Erythroblast (primary cell): ENCODE measurements around the gene TBC1D16.
A peak's percentile ranks its signal among the peaks of the same experiment; 100 is the strongest.

Experiments used
- DNase-seq, 2 experiments: peaks; one replicate each; lab custom pipeline; 2025; lab: John Stamatoyannopoulos, UW
- GATA1 ChIP-seq: IDR thresholded peaks from 2 replicates; pipeline ENCODE4 v1.6.1; 2011; ENCODE audit warnings: low read depth, mild to moderate bottlenecking, control low read depth, low read length, moderate library complexity
- POLR2A ChIP-seq: IDR thresholded peaks from 2 replicates; pipeline ENCODE4 v1.6.1; 2011; ENCODE audit warnings: mild to moderate bottlenecking, low read length

The TBC1D16 gene

DNA sequence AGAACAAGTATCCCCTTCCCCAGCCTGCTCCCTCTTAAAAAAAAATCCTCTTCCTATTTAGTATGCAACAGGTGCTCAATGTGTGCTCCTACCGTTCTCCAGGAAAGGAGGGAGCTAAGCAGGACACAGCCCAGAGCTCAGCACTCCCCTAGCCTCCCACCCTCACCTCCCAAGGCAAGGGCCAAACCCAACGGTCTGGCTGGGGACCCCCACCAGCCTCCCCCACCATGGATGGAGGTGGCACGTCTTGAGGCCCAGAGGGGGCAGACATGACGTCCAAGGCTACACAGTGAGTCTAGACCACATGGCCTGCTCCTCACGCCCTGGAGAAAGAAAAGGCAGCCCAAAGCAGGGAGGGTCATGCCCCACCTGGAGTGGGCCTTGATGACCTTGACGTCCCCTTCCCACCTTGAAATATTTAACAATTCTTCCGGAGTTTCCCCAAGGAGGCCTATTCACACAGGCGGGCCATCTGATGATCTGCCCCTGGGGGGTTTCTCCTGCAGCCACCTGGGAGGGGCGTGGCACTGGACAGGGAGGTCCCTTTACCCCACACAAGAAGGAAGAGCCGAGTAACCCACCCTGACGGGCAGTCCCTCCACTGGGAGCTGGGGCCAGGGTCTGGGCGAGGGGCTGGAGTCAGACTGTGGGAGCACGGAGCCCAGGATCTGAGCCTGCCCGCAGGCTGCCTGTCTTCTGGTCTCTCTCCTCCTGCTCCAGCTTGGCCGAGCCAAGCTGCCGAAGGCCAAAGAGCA lies 107.0 kb downstream of the TBC1D16 start:
- no peak for TF ChIP-seq POLR2A
- no peak for TF ChIP-seq GATA1
- DNase-seq, result no peak

DNA sequence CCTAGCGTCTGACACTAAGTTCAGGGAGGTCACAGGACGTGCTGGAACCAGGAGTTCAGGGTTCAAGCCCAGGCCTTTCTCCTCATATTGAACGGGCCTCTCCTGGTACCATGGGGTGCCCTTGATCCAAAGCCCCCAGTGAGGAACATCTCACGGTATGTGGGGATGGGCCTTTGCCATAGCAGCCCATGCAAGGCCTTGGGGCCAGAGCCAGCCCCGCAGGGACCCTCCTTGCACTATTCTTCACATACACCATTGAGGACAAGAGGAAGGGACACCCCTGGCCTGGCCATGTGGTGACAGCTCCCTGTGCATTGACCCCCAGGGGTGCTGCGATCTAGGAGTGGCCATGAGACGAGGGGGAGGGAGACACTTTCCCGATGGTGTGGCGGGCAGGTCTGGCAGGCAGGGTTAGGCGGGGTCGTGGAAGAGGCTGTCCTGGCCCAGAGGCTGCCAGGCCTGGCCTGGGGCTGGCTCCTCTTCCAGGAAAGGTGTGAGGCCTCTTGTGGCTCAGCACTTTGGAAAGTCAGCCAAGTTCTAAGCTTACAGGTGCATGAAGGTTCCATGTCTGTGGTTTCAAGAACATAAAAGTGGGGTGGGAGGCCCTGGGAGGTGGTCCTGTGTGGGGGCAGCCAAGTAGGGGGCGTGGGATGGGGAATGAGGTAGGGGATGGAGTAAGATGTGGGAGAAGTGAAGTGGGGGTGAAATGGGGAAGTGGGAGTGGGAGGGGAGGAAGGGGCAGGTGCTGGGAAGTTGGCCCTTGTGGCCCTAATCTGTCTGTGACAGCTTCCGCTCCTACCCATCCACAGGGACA lies 107.8 kb downstream of the TBC1D16 start:
- no peak for DNase-seq
- TF ChIP-seq GATA1 (no peak), POLR2A (no peak)

DNA sequence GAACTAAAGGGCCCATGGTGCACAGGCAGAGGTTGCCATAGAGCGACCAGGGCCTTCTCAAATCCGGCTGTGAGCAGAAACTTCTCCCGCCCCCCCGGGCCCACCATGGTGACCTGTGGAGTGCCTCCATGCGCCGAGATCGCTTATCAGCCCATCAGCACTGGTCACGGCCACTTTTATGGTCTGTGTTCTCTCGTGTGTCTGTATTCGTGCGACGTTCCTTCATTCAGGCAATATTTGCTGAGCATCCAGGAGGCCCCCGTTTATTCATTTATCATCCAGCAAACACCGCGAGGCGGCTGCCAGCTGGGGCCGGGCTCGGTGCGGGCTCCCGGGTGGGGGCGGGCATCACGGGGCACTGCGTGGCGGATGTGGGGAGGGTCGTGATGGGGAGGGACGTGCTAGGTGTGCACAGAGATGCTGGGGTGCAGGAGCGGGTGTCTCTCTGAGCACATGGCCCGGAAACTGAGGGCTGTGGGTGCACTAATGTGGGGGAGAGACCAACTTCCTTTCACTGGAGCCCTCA lies 108.5 kb downstream of the TBC1D16 start:
- no peak for DNase-seq

DNA sequence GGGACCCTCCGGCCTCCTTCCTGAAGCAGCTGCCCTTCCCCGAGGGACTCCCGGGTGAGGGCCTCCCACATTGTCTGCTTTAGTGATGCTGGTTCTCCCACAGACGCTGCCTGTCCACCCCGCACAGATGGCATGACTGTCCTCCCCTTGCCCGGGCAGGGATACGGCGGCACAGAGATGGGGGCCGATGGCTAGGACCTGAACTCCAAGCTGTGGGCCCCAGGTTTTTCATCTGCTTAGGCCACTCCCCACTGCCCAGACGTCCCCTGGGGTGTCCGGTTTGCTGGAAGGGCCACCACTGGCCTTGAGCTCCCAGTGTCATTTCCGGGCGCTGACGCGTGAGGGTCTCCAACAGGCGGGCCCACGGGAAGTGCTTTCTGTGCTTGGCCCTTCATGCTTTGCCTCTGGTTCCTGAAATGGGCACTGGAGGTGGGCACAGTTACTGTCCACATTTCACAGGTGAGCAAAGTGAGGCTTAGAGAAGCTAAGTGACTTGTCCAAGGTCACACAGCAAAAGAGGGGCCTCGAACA lies 109.0 kb downstream of the TBC1D16 start:
- TF ChIP-seq GATA1 (no peak), POLR2A (no peak)
- no peak for DNase-seq

More for the DNA sequence above, 108.5 kb downstream of the TBC1D16 start:
- TF ChIP-seq POLR2A, result no peak
- no peak for TF ChIP-seq GATA1

- DNase-seq, result peak in 1 of 2 experiments; percentile 24
- TF ChIP-seq POLR2A (no peak), GATA1 (no peak)
These were observed 109.5 kb downstream of the TBC1D16 start for GRCh38 chr17:79926142-79926604.

- peak; percentile 39 to 40 for DNase-seq
- TF ChIP-seq POLR2A (peak; percentile 95), GATA1 (no peak)
These were observed 110.3 kb downstream of the TBC1D16 start for GRCh38 chr17:79925242-79925957.

DNA sequence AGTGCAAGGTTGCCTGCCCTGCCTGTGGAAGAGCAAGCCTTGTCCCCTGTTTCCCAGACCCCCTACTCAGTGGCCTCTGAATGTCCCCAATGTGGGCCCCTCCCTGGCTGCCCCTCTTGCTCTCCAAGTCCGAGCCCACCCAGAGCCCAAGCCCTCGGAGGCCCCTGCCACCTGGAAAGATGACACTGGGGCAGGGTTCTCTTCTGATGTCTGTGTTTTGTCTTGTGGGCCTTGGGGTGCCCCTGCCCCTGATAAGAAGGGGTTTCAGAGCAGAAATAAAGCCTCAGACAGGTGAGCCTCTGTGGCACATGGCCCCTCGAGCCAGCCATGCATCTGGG lies 111.1 kb downstream of the TBC1D16 start:
- no peak for DNase-seq
- no peak for TF ChIP-seq POLR2A
- TF ChIP-seq GATA1, result no peak

DNA sequence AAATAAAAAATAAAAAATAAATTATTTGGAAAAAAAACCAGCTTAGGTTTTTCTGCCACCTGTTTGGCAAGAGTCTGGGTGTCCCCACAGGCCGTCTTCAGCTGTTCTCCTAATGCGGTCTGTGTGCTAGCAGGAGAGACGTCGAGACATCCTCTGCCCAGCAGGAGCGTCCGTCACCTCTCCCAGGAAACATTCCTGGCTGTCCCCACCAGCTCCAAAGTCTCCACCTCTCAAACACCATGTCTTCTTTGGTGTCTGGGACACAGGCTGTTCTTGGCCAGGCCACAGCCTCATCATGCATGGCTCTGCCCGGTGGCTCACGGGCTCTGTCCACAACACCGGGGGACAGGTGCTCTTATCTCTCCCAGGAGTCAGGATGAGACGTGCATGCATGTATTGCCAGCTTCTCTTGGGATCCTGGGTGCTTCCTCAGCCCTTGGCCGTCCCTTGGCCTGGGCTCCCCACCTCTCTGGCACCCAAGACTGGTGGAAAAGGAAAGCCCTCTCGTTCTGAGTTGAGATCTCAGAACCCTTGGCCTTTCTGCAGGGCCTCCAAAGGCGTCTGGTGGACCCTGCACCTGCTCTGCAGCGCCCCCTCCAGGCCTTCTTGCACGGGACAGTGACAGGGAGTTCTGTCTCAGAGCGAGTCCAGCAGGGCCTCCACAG lies 111.6 kb downstream of the TBC1D16 start:
- TF ChIP-seq POLR2A (no peak), GATA1 (no peak)
- DNase-seq, result peak; percentile 74 to 77

DNA sequence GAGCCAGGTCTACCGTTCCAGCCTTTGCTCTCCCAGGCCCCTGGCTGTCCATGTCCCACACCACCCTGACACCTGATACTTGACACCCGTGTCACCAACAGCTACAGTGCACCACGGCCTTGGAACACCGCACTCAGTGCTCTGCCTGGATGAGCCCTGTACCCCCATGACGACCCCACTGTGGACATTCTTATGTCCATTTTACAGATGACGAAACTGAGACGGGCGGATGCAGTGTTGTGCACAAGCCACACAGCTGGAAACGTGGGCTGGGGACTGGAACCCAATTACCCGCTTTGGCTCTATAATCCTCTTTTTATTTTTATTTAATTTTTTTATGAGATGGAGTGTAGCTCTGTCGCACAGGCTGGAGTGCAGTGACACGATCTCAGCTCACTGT lies 112.9 kb downstream of the TBC1D16 start:
- DNase-seq, result no peak
- TF ChIP-seq GATA1, result no peak
- peak; percentile 0 for TF ChIP-seq POLR2A

- DNase-seq, result no peak
- TF ChIP-seq GATA1, result no peak
- TF ChIP-seq POLR2A, result no peak
These were observed 113.5 kb downstream of the TBC1D16 start for GRCh38 chr17:79922116-79922601.

- TF ChIP-seq POLR2A (no peak), GATA1 (no peak)
- no peak for DNase-seq
These were observed 114.1 kb downstream of the TBC1D16 start for GRCh38 chr17:79921411-79922115.

- no peak for DNase-seq
- no peak for TF ChIP-seq POLR2A
- TF ChIP-seq GATA1, result no peak
These were observed 114.8 kb downstream of the TBC1D16 start for GRCh38 chr17:79920751-79921410.
